K562 (cell line): ENCODE data around the gene LINC00305. TPM values are rescaled to one million over a fixed set of nuclear protein-coding genes. Genes with fewer than 3 reads are reported as not detected.

Source experiments
- ATAC-seq: fragments of 200-7000 bp; cut with Tn5 transposase; 3 replicates; pipeline ENCODE4 v1.9.1; 2020; ENCODE audit warnings: moderate library complexity
- BruUV-seq: library from RNA; stranded (reverse); fragments of 400-500 nt; replicated peaks from 2 replicates; lab custom pipeline; 2021; lab: Mats Ljungman, UMichigan
- CTCF ChIA-PET: fragments of 300-600 bp; formaldehyde crosslinking; extraction: SDS; loops from one replicate; lab custom pipeline; 2021; ENCODE audit warnings: low intra/inter-chr PET ratio; lab: Yijun Ruan, JAX
- POLR2A ChIA-PET: fragments of 300-600, 350-650 bp; sonication (Branson Sonifier 250); formaldehyde crosslinking; extraction: SDS; loops from one replicate; lab custom pipeline; 2021; ENCODE audit warnings: antibody characterized with exemption, inconsistent platforms; lab: Yijun Ruan, JAX
- DNase-seq, 4 experiments: peaks; one replicate each; pipeline versions ENCODE4 v3.0.0 to v3.0.0-alpha.2; 2011 to 2018; ENCODE audit warnings: low spot score in 3 of 4, mixed read lengths in 3 of 4; ENCODE audit errors: extremely low read depth in 1 of 4
- FAIRE-seq: peaks from 2 replicates; lab custom pipeline; 2011; peaks lifted over from hg19 to GRCh38; lab: Jason Lieb, UNC
- H2AFZ ChIP-seq: 2 replicates; pipeline ENCODE4 v1.6.0; 2011; ENCODE audit warnings: low read depth, low read length, control low read depth, inconsistent platforms
- H3K27ac ChIP-seq: fragments of 200-600 bp; 3 replicates; pipeline ENCODE4 v1.8.0; 2011; ENCODE audit warnings: low read depth, mild to moderate bottlenecking, control low read depth, inconsistent platforms, low read length, moderate library complexity, mixed read lengths; ENCODE audit errors: extremely low read depth
- H3K27me3 ChIP-seq, 2 experiments: fragments of 300-600 bp in 1 of 2; 2 replicates in 1 of 2; 3 replicates in 1 of 2; pipeline versions ENCODE4 v1.6.0 to v1.8.0; 2011; ENCODE audit warnings: inconsistent platforms in 2 of 2, low read length in 2 of 2, mild to moderate bottlenecking in 1 of 2, mixed read lengths in 1 of 2, moderate library complexity in 1 of 2; ENCODE audit not compliant: control insufficient read depth in 2 of 2, insufficient read depth in 2 of 2
- H3K36me3 ChIP-seq: fragments of 300-600 bp; 3 replicates; pipeline ENCODE4 v1.8.0; 2011; ENCODE audit warnings: mild to moderate bottlenecking, low read length, inconsistent platforms; ENCODE audit not compliant: control insufficient read depth, insufficient read depth
- H3K4me1 ChIP-seq, 2 experiments: fragments of 200-600 bp in 1 of 2; replicated peaks in 1 of 2; 2 replicates in 1 of 2; 3 replicates in 1 of 2; pipeline versions ENCODE4 v1.5.1 to v1.8.0; 2011; ENCODE audit warnings: inconsistent platforms in 2 of 2, low read length in 2 of 2, mild to moderate bottlenecking in 1 of 2, mixed read lengths in 1 of 2, moderate library complexity in 1 of 2; ENCODE audit not compliant: control insufficient read depth in 2 of 2, insufficient read depth in 2 of 2
- H3K4me2 ChIP-seq: 2 replicates; pipeline ENCODE4 v1.6.1; 2011; ENCODE audit warnings: low read length, control low read depth, inconsistent platforms, mixed read lengths; ENCODE audit not compliant: insufficient read depth
- H3K4me3 ChIP-seq: fragments of 200-600 bp; sonication (generic), shearing (Covaris generic); 2 replicates; pipeline ENCODE4 v1.5.1; 2016; ENCODE audit warnings: control low read depth, inconsistent platforms
- H3K79me2 ChIP-seq: fragments of 200-600 bp; 3 replicates; pipeline ENCODE4 v1.8.0; 2011; ENCODE audit warnings: low read length, inconsistent platforms; ENCODE audit not compliant: control insufficient read depth, insufficient read depth
- H3K9ac ChIP-seq, 2 experiments: 2 replicates each; pipeline versions ENCODE4 v1.6.0 to v1.6.1; 2011; ENCODE audit warnings: low read depth in 2 of 2, low read length in 2 of 2, control low read depth in 1 of 2, inconsistent platforms in 1 of 2, mild to moderate bottlenecking in 1 of 2, mixed read lengths in 1 of 2; ENCODE audit not compliant: insufficient read depth in 1 of 2
- H3K9me1 ChIP-seq: one replicate; pipeline ENCODE4 v1.6.0; 2011; ENCODE audit warnings: inconsistent platforms, mild to moderate bottlenecking, low read length, moderate library complexity; ENCODE audit not compliant: control insufficient read depth, insufficient read depth
- H3K9me3 ChIP-seq: replicated peaks from 2 replicates; pipeline ENCODE4 v1.5.1; 2011; ENCODE audit warnings: low read depth, low read length, inconsistent platforms; ENCODE audit not compliant: control insufficient read depth, insufficient read depth
- H4K20me1 ChIP-seq: replicated peaks from 2 replicates; pipeline ENCODE4 v1.6.1; 2011; ENCODE audit warnings: low read length, inconsistent platforms, mixed read lengths; ENCODE audit not compliant: control insufficient read depth, insufficient read depth
- BMI1 ChIP-seq: fragments of 150-350 bp; IDR thresholded peaks from 2 replicates; pipeline ENCODE4 v1.6.1; 2014; ENCODE audit warnings: low read length
- CBFB ChIP-seq: sonication (generic); formaldehyde crosslinking; IDR thresholded peaks from 2 replicates; pipeline ENCODE4 v1.4.0; 2020; ENCODE audit warnings: mild to moderate bottlenecking, missing genetic modification reagents
- CREBBP ChIP-seq: IDR thresholded peaks from one replicate; pipeline ENCODE4 v1.6.1; 2012; ENCODE audit warnings: low read depth, mild to moderate bottlenecking, control low read depth, inconsistent platforms, low read length
- DNMT1 ChIP-seq: fragments of 450-650 bp; IDR thresholded peaks from 2 replicates; pipeline ENCODE4 v1.6.1; 2016; ENCODE audit warnings: antibody characterized with exemption, mild to moderate bottlenecking
- FOSL1 ChIP-seq: fragments of 200-800 bp; sonication (Bioruptor generic); conservative IDR thresholded peaks from 2 replicates; pipeline ENCODE4 v1.6.1; 2016; ENCODE audit warnings: missing genetic modification characterization, missing compliant biosample characterization
- HDGF ChIP-seq: fragments of 450-650 bp; IDR thresholded peaks from 2 replicates; pipeline ENCODE4 v1.6.1; 2016
- RB1 ChIP-seq: fragments of 450-650 bp; IDR thresholded peaks from 2 replicates; pipeline ENCODE4 v1.6.1; 2017; ENCODE audit warnings: low read depth, mild to moderate bottlenecking
- ZNF165 ChIP-seq: fragments of 250-450 bp; sonication (Bioruptor Pico); IDR thresholded peaks from 2 replicates; pipeline ENCODE4 v1.4.0; 2020; ENCODE audit warnings: borderline replicate concordance
- ZNF347 ChIP-seq: fragments of 450-650 bp; formaldehyde crosslinking; IDR thresholded peaks from 2 replicates; pipeline ENCODE4 v1.4.0; 2020; ENCODE audit warnings: low read depth, mild to moderate bottlenecking, moderate library complexity
- whole genome bisulfite sequencing: fragments of 100-300 bp; shearing (Covaris generic); methylation state at CpG from one replicate; pipeline ENCODE4 v1.1.6; 2016; ENCODE audit warnings: low coverage, mixed read lengths; ENCODE audit not compliant: insufficient coverage; ENCODE audit errors: missing lambda C conversion rate; 5-methylcytosine and 5-hydroxymethylcytosine counted together
- in situ Hi-C: fragments of 300-500 bp; cut with MboI; formaldehyde crosslinking; loops from 4 replicates; pipeline ENCODE4 v1.15.0; 2018; ENCODE audit warnings: inconsistent platforms, mixed read lengths
- intact Hi-C: fragments of 100-400 bp; cut with micrococcal nuclease; formaldehyde crosslinking; loops from 2 replicates; pipeline ENCODE4 v1.14.2; 2022
- polyA plus RNA-seq, 8 experiments: library from polyadenylated mRNA; depleted of rRNA in 4 of 8; stranded (reverse) in 5 of 8; unstranded in 3 of 8; fragments of >200 nt; fragmentation: Nextera tagmentation in 2 of 8; fragmentation: Illumina TruSeq in 1 of 8; extraction: Ambion mirVana in 2 of 8; extraction: Trizol in 1 of 8; gene quantifications; 2 replicates each; pipeline versions ENCODE4 v1.2.1 to v1.2.3, GENCODE V29; 2011 to 2014; ENCODE audit warnings: inconsistent platforms in 1 of 8, missing spikeins in 1 of 8
- total RNA-seq, 7 experiments: library from RNA; depleted of rRNA in 6 of 7; stranded (reverse); fragments of >200 nt in 6 of 7; fragmentation: Illumina TruSeq in 2 of 7; extraction: Trizol in 2 of 7; gene quantifications; 2 replicates each; pipeline versions ENCODE4 v1.2.1 to v1.2.3, GENCODE V29; 2011 to 2021; ENCODE audit warnings: low replicate concordance in 1 of 7
- TF ChIP-seq, protein P1 (sequence below): fragments of 250-450 bp; sonication (Bioruptor Pico); IDR thresholded peaks from 2 replicates; pipeline ENCODE4 v1.8.0; 2021; ENCODE audit warnings: moderate library complexity, mild to moderate bottlenecking, inconsistent platforms
- TF ChIP-seq, protein P2 (sequence below): IDR thresholded peaks from 2 replicates; pipeline ENCODE4 v1.6.1; 2011; ENCODE audit not compliant: insufficient read length; ENCODE audit errors: extremely low read depth
- TF ChIP-seq, protein P3 (sequence below): fragments of 450-650 bp; IDR thresholded peaks from 2 replicates; pipeline ENCODE4 v1.6.1; 2016
- TF ChIP-seq, protein P4 (sequence below): fragments of 250-450 bp; sonication (Bioruptor Pico); IDR thresholded peaks from 2 replicates; pipeline ENCODE4 v1.5.0; 2020; ENCODE audit warnings: mild to moderate bottlenecking, borderline replicate concordance

The LINC00305 gene
- total and polyA plus RNA-seq, 9 of the 15 experiments (the other 6 are each of a cell fraction or from before 2014, with no cell fraction given), result not detected

GRCh38 chr18:64180171-64180570, 31.3 kb upstream of the LINC00305 start:
- intact Hi-C loops, result no loop called here
- no TSS peak for BruUV-seq
- no peak overlapping the region for H3K27ac ChIP-seq
- FAIRE-seq, result no peak
- H3K9ac ChIP-seq, result no peak overlapping the region
- H3K4me3 ChIP-seq, result no peak overlapping the region
- H3K4me1 ChIP-seq, result no peaks in the 10 kb centered on the region
- no peaks in the 10 kb centered on the region for H3K9me1 ChIP-seq
- no peaks in the 10 kb centered on the region for H3K36me3 ChIP-seq
- no peaks in the 10 kb centered on the region for H3K9me3 ChIP-seq
- in situ Hi-C loops, result no loop called here
- no peak overlapping the region for H3K4me2 ChIP-seq
- no peaks in the 10 kb centered on the region for H3K27me3 ChIP-seq
- ATAC-seq, result no peak
- no peak overlapping the region for H2AFZ ChIP-seq
- H3K79me2 ChIP-seq, result no peaks in the 10 kb centered on the region
- CTCF ChIA-PET, result no interaction called here
- POLR2A ChIA-PET, result no interaction called here
- H4K20me1 ChIP-seq, result no peaks in the 10 kb centered on the region
- WGBS, result 8% methylated on average over 1 of the region's 1 CpG
- no peak for DNase-seq
- TF ChIP-seq ZNF165 (no peak), BMI1 (no peak), DNMT1 (no peak), CBFB (CRISPR knock-in tag) (no peak), CREBBP (no peak), HDGF (no peak), ZNF347 (CRISPR knock-in tag) (no peak), RB1 (no peak), FOSL1 (no peak)
- TF ChIP-seq, protein P1, sequence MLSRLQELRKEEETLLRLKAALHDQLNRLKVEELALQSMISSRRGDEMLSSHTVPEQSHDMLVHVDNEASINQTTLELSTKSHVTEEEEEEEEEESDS (CRISPR knock-in tag), result no peak
- TF ChIP-seq, protein P2, sequence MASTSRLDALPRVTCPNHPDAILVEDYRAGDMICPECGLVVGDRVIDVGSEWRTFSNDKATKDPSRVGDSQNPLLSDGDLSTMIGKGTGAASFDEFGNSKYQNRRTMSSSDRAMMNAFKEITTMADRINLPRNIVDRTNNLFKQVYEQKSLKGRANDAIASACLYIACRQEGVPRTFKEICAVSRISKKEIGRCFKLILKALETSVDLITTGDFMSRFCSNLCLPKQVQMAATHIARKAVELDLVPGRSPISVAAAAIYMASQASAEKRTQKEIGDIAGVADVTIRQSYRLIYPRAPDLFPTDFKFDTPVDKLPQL, result no peak
- TF ChIP-seq, protein P3, sequence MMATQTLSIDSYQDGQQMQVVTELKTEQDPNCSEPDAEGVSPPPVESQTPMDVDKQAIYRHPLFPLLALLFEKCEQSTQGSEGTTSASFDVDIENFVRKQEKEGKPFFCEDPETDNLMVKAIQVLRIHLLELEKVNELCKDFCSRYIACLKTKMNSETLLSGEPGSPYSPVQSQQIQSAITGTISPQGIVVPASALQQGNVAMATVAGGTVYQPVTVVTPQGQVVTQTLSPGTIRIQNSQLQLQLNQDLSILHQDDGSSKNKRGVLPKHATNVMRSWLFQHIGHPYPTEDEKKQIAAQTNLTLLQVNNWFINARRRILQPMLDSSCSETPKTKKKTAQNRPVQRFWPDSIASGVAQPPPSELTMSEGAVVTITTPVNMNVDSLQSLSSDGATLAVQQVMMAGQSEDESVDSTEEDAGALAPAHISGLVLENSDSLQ, result no peak
- TF ChIP-seq, protein P4, sequence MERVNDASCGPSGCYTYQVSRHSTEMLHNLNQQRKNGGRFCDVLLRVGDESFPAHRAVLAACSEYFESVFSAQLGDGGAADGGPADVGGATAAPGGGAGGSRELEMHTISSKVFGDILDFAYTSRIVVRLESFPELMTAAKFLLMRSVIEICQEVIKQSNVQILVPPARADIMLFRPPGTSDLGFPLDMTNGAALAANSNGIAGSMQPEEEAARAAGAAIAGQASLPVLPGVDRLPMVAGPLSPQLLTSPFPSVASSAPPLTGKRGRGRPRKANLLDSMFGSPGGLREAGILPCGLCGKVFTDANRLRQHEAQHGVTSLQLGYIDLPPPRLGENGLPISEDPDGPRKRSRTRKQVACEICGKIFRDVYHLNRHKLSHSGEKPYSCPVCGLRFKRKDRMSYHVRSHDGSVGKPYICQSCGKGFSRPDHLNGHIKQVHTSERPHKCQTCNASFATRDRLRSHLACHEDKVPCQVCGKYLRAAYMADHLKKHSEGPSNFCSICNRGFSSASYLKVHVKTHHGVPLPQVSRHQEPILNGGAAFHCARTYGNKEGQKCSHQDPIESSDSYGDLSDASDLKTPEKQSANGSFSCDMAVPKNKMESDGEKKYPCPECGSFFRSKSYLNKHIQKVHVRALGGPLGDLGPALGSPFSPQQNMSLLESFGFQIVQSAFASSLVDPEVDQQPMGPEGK (CRISPR knock-in tag), result no peak
